ENCODE measurements around the gene NCF4.

Gene NCF4

DNA sequence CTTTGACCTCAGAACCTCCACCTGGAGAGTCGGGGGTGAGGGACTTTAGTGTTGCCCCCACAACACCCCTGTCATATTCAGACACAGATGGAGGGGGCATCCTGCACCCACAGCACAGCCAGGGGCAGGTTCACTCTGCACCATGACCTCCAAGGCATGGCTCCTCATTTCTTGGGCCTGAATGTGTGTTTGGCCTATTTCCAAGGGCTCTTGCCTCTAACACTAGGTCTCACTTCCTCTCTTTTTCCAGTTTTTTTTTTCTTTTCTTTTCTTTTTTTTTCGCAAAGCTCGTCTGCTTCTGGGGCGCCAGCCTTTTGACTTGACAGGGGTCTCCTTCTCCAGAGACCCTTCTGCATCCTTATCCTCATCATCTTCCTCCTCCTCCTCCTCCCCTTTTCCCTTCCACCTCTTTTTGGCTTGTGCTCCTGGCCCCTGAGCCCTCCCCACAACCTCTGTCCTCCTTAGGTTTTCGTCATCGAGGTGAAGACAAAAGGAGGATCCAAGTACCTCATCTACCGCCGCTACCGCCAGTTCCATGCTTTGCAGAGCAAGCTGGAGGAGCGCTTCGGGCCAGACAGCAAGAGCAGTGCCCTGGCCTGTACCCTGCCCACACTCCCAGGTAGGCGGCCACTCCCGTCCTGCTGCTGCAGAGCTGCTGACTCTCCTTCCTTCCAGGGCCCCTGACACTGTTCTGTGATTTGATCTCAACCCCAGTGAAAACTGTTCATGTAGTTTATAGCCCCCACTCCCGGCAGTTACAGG is 3.8 kb downstream of the NCF4 start:
- no peak for DNase-seq (ENCODE audit: low read depth in 2 of 2)

DNA sequence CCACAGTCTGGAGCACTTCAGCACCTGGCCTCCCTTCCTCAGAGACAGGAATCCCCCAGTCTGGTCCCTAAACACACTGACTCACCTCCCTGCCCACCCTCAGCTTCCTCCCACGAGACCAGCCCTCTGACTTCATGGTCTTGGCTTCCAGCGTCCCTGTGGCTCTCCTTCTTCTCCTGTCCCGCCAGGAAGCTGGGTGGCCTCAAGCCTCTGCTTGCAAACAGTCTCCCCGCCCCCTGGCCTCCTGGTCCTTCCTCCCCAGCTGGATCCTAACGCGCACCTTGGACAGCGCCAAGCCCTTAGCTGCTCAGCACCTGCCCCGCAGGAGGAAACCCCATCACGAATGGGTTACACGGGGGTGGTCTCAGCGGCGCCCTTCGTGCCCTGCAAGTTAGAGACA is 4.5 kb downstream of the NCF4 start:
- no peak for DNase-seq (ENCODE audit: low read depth in 2 of 2)

DNA sequence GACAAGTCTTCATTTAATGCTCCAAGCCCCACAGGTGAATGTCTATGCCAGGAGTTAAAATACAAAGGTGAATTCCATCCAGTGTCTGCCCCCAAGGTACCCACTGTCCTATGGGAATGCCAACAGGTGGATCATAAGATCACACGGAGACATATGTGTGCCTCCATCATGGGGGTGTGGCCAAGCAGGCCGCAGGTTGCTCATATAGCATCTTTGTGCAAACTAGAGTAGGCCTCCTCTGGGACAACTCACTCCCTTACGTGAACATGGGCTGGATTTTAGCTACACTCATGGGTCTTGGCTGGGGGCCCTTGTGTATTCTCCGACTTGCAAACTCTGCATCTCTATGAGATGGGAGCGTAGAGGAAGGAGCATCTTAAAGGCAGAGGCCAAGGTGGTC is 6.9 kb downstream of the NCF4 start:
- DNase-seq (ENCODE audit: low read depth in 2 of 2), result no peak

GRCh38 chr22:36868546-36869181 is 7.9 kb downstream of the NCF4 start:
- no peak for DNase-seq (ENCODE audit: low read depth in 2 of 2)

DNA sequence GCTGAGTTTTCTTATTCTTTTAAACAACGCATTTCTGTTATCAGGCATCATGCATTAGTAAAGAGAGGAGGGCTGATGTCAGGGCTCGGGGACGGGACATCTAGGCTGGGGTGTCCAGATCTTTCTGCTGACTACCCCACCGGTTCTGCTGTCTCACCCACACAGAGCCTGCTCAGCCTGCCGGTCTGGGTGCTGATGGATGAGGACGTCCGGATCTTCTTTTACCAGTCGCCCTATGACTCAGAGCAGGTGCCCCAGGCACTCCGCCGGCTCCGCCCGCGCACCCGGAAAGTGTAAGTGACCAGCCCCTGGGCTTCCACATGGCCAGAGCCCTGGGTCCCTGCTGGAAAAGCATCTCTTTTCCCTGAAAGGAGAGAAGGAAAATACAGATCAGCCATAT is 9.4 kb downstream of the NCF4 start:
- no peak for DNase-seq (ENCODE audit: low read depth in 2 of 2)

DNA sequence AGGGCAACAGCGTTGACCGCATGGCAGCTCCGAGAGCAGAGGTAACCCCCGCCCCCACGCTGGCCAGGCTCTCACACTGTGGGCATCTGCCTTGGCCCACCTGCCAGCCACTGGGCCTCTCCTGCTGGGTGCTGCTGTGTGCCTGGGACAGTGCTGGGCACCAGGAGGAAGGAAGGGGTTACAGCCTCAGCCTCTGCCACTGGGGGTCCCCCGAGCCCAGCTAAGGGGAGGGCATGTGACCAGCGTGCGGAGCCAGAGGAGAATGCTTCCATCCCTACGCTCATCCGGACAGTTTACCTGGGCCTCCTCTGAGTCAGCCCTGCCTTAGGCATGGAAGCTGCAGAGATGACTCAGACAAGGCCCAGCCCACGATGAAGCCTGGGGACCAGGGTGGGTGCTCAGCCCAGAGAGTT is 10.9 kb downstream of the NCF4 start:
- DNase-seq (ENCODE audit: low read depth in 2 of 2), result no peak

GRCh38 chr22:36872084-36872483 is 11.3 kb downstream of the NCF4 start:
- no peak for DNase-seq (ENCODE audit: low read depth in 2 of 2)

DNA sequence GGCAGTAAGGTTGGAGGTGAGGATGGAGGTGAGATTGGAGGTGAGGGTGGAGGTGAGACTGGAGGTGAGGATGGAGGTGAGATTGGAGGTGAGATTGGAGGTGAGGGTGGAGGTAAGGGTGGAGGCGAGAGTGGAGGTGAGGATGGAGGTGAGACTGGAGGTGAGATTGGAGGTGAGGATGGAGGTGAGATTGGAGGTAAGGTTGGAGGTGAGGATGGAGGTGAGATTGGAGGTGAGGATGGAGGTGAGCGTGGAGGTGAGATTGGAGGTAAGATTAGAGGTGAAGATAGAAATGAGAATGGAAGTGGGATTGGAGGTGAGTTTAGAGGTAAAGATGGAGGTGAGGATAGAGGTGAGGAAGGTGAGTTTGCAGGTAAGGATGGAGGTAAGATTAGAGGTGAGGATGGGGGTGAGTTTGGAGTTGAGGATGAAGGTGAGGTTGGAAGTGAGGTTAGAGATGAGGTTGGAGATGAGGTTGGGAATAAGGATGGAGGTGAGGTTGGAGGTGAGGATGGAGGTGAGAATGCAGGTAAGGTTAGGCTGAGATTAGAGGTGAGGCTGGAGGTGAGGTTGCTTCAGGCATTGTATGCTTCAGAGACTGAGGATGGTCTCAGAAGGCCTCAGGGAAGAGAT is 12.2 kb downstream of the NCF4 start:
- no peak for DNase-seq (ENCODE audit: low read depth in 2 of 2)

DNA sequence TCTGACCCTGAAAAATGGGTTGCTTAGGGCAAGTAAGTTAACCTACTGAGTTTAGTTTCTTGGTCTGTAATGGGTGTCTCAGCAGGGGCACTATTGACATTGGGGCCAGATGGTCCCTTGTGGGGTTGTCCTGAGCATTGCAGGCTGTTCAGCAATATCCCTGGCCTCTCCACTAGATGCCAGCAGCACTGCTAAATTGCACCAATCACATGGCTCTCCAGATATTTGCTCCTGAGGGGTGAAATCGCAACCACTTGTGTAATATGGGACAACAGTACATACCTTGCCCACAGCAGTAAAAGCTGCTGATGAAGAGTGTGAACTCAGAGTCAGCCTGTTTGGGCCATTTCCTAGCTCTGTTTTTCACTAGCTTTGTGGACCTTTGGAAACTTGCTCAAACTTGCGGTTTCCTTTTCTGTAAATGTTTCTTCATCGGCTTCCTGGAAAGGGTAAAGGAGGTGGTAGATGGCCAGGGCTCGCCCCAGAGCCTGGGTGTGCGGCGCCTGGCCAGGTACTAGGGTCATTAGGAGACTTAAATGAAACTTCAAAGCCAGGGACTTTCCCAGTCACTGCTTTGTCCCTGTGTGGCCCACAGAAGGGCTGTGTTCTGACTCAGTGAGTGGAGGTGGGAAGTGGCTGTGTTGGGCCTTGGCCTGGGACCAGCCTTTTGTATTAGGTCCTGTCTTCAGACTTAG is 13.0 kb downstream of the NCF4 start:
- no peak for DNase-seq (ENCODE audit: low read depth in 2 of 2)

GRCh38 chr22:36874309-36874696 is 13.5 kb downstream of the NCF4 start:
- no peak for DNase-seq (ENCODE audit: low read depth in 2 of 2)

DNA sequence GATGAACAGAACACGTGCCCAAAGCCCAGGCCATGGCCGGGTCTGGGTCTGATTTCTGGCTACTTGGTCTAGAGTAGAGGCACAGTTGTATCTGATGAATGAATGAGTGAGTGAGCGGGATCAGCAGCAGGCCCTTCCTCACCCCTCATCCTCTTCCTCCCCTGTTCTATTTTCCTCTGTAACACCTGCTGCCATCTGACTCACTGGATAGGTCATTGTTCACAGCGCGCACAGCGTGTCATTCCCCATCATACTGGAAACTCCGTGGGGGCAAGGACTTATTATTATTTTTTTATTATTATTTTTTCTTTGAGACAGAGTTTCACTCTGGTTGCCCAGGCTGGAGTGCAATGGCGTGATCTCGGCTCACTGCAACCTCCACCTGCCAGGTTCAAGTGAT is 13.9 kb downstream of the NCF4 start:
- no peak for DNase-seq (ENCODE audit: low read depth in 2 of 2)

- no peak for DNase-seq (ENCODE audit: low read depth in 2 of 2)
Observed at GRCh38 chr22:36875741-36876140, 14.9 kb downstream of the NCF4 start.

- no peak for DNase-seq (ENCODE audit: low read depth in 2 of 2)
Observed at GRCh38 chr22:36879775-36880174, 19.0 kb downstream of the NCF4 start.

DNA sequence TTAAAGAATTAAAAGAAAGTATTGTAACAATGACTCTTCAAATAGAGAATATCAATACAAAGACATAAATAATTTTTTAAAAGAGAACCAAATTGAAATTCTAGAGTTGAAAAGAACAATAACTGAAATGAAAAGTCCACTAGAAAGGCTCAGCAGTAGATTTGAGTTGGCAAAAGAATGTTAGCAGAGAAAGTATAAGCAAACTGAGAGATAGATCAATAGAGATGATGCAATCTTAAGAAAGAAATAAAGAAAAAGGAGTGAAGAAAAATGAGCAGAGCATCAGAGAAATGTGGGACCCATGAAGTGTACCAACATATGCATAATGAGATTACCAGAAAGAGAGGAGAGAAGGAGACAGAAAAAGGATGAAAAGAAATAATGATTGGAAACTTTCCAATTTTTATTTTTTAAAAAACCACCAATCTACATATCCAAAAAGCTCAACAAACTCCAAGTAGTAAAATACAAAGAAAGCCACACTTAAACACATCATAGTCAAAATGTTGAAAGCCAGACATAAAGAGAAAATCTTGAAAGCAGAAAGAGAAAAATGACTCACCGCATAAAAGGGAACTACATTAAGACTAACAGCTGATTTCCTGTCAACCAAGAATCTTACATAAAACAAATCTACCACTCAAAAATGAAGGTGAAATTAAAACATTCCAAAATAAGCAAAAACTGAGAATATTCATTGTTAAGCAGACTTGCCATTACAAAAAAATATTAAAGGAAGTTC is 20.9 kb downstream of the NCF4 start:
- no peak for DNase-seq (ENCODE audit: low read depth in 2 of 2)

- no peak for DNase-seq (ENCODE audit: low read depth in 2 of 2)
Observed at GRCh38 chr22:36884349-36885158, 23.7 kb downstream of the NCF4 start.

DNA sequence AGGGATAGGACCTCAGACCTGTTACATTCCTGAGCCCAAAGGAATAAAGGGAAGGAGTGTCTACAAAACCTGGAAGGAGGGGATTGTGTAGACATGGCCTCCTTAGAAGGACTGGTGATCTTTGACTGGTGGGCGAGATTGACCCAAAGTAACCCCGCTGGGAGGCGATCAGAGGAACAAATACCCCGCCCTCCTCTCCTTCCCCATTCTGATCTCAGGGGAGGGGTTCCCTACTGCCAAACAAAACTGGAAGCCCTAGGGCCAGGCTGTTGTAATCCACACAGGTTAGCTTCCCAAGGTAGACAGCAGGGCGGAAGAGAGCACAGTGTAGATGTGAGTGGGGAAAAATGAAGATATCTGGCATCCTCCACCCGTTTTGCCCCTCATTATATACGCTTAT is 24.7 kb downstream of the NCF4 start:
- no peak for DNase-seq (ENCODE audit: low read depth in 2 of 2)

GRCh38 chr22:36886016-36886415 is 25.2 kb downstream of the NCF4 start:
- no peak for DNase-seq (ENCODE audit: low read depth in 2 of 2)

GRCh38 chr22:36887162-36887561 is 26.4 kb downstream of the NCF4 start:
- DNase-seq (ENCODE audit: low read depth in 2 of 2), result no peak

- DNase-seq (ENCODE audit: low read depth in 2 of 2), result no peak
Observed at GRCh38 chr22:36891646-36892045, 30.8 kb downstream of the NCF4 start.

DNA sequence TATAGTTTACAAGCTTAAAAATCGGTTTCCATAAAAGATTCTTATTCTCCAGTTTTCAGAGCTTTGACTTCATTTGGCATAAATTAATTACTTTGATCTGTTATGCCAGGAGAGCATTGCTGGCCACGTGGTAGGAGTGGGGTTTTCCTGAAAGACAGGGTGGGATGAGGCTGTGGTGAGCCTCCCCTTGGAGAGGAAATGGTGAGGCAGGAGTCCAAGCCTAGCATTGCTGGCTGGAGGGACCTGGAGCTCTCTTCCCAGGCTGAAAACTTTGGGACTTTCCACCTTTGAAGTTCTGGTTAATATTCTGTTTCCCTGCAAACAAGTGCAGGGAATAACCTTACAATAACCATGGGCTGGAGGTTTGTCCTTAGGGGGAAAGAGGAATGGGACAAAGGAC is 31.5 kb downstream of the NCF4 start:
- no peak for DNase-seq (ENCODE audit: low read depth in 2 of 2)

DNA sequence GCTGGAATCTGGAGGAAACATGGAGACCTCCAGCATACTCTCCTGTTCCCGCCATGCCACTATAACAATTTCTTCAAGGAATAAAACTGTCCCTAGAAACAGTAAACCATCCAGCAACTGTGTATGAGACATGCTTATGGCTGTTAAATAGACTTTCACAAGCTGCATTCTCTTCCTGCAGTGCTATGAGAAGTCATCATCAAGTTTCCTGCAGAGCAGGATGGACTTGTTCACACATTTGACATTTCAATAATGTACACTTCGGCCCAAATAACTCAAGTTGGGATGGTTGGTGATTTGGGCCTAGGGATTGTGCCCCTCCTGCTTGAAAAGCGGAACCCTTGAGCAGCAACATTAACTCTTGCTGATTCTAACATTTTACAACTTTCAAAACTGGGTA is 32.5 kb downstream of the NCF4 start:
- DNase-seq (ENCODE audit: low read depth in 2 of 2), result no peak
